Renal pelvis (tissue), 4 donors: ENCODE results near the gene NIM1K. TPM values are rescaled to one million over a fixed set of nuclear protein-coding genes. Genes with fewer than 3 reads are reported as not detected.
A peak's percentile ranks its signal among the peaks of the same experiment; 100 is the strongest.
"Not testable (repeated sequence)": the region's sequence is repeated elsewhere in the genome, so short reads cannot be mapped to it uniquely, and the experiment has no call there.

ENCODE experiments used
- DNase-seq: peaks from one replicate; pipeline ENCODE4 v3.0.0-alpha.2; 2013
- polyA plus RNA-seq, 3 donors: library from polyadenylated mRNA; unstranded; fragments of 120-200 nt; gene quantifications; one replicate each; pipeline ENCODE4 v1.2.1, GENCODE V29; 2013; ENCODE audit not compliant: insufficient read length in 3 of 3

The NIM1K gene
- polyA plus RNA-seq, 3 donors: 0.53 to 0.73 (median 0.62) TPM

DNA sequence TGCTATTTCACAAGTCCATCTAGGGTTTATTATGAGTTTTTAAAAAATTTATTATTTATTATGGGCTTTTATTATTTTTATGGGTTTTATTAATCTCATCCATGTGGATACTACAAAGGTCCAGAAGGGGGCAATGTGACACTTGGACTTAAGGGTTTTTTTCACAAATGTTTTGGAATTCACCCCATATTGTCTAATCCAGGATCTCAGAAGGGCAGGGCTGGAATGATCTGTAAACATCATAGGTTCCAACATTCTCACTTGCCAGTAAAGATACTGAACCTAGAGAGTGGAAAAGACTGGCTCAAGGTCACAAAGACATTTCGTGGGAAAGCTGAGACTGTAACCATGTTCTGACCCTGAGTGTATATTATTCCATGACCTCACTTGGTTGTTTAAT lies 35.6 kb downstream of the NIM1K start:
- peak; percentile 4 for DNase-seq

DNA sequence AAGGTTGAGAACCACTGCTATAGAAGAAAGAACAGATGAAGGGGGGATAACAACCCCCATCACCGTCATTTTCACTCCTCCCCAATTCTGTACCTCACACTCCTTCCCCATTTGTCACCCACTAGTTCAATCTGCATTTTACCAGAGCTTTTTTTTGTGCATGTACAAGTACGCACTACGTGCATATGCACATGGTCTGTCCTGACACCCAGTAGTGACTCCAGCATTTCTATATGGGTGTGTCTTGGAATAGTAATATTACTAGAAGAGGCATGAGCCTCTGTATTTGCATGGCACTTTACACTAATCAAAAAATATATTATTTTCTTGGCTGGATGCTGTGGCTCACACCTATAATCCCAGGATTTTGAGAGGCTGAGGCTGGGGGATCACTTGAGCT lies 38.7 kb downstream of the NIM1K start:
- DNase-seq: no peak

DNA sequence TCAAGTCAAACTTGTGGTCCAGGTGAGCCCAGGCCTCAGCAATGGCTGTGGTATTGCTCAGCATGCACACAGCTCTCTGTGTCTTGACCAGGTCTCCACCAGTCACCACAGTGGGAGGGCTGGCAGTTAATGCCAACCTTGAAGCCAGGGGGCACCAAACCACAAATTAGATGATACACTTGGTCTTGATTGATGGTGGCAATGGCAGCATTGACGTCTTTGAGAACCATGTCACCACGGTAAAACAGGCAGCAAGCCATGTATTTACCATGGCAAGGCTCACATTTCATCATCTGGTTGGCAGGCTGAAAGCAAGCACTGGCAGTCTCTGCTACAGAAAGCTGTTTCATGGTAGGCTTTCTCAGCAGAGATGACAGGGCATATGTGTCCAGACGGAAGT lies 40.0 kb downstream of the NIM1K start:
- DNase-seq: no peak

DNA sequence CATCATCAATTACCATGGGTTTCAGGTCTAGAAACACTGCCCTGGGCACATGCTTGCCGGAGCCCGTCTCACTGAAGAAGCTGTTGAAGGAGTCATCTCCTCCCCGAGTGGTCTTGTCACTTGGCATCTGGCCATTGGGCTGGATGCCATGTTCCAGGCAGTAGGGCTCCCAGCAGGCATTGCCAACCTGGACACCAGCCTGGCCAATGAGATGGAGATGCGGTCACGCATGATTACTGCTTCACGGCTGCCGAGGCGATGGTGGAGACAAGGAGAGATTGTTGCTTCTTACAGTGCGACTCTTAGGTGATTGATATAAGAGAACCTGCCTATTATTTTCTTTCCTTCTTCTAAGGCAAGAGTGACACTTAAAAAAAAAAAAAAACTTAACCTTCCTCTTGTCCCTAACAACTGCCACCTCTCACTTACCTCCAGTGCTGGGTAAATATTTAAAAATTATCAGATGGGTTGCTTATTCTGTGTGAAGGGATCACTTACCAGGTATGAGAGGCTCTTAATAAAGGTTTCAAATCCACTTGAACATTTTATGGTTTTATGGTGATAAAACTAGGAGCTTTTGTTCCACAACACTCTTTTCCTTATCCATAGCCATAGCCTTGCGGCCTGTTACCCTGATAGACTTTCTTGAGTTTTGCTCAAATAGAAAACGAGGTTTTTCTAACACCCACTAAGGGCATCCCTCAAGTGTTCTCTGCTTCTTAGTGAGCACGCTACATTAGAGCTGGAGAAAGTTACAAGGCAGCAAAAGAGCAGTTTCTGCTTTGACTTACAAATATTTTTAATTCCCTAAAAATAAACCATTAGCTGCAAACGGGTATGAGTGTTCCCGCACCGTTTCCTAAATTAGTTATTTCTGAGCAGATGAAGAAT lies 41.2 kb downstream of the NIM1K start:
- no peak for DNase-seq

DNA sequence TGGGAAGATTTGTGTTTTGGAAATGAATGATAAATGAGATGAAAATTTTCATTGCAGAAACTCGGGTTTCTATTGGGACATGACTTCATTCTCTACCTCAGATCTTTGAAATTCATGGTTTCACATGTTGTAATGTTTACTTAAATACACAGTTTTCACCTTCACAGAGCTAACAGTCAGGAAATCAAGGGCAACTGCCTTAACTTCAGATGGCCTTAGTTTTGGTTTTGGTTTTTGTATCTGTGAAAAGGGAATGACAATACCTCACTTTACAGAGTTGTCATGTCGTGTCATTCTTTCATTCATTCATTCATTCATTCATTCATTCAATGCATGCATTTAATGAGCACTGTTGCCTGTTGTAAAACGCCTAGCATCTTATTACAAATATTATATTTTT lies 41.9 kb downstream of the NIM1K start:
- no peak for DNase-seq

DNA sequence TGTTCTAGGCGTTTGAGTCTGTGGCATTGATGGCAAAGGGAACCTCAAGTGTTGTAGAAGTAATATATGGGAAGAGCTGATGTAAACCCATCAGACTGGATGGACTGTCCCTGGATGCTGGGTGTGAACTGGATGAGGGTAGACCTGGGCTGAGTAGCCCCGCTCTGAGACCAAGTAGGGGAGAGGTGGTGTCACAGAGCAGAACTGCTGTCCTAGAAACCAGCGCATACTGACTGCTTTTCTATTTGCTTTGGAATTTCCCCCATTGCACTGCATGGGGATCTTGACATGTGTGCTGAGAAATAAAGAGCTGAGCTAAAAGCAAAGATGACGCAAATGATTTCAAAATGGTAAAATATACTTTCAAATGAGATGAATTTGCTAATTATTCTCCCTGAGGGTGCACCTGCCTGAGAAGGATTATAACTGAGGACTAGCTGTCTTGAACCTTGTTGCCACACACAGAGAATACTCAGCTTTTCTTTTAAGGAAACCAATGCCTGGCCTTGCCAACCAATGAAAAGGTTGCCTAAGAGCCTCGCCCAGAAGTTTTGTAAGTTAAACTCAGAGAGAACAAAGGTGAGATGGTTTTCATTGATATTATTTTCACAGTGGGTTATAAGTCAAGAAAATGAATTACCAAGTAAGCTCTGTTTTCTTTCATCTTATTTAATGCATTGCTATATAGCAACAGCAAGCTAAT lies 44.8 kb downstream of the NIM1K start:
- DNase-seq: no peak

DNA sequence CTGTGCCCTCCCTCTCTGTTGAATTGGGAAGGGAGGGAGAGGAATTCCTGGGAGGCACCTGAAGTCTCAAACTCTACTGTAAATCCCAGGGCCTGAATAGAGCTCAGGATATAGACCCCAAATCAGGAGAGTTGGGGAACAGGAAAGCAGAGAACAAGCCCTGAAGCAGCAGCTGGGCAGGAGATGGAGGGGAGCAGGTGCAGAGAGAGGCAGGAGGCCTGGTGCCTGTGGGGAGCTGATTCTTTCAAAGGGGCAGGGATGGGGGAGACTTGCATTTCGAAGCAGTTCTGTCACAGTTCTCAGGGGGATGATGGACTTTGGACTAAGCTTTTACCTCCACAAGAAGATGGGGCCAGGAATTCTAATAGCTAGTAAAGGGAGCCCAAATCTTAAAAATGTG lies 50.2 kb downstream of the NIM1K start:
- no peak for DNase-seq

DNA sequence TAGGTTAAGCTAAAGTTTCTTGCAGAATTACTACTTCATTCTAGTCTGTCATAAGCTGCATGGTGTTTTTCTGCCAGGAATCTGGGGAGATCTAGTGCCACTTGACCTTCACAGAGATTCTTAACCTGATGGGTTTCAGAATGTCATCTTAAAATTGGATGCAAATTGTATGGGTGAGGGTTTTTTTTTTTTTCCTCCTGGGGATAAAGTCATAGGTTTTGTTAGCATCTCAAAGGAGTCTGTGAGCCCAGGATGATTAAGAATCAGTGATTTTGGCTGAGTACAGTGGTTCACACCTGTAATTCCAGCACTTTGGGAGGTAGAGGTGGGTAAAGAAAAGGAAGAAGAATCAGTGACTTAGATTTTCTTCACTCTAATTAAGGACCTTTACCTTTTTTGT lies 51.2 kb downstream of the NIM1K start:
- DNase-seq: no peak

DNA sequence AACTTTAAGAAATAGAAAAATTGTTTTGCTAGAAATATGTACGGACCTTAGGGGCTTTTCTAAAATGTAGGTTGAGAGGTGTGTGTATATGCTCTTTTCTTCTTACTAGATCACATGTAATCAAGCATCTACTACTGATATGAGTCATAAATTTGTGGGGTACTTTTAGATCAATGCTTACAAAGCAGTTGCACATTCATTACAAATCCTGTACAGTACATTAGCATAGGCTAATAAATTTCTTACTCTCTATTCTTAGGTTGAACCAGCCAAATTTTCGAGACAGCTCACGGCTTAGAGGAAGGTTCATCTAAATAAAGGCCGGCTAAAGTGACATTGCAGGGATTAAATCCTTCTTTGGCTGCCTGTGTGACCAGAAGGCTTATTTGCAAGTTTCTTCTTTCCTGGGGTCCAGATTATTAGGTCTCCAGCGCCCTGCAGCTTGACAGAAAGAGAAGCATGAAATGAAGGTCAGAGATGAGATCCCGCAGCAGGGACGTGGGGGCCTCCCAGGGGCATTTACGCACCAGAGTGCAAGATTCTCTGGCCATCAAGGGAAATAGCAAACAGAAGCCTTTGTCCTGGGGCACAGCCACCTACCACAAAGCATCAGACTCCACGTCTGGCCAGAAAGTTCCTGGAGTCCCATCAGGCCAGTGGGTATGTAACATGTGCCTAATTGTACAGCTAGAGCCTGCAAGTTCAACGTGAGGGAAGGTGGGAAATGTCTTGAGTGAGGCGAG lies 53.0 kb downstream of the NIM1K start:
- DNase-seq: no peak

DNA sequence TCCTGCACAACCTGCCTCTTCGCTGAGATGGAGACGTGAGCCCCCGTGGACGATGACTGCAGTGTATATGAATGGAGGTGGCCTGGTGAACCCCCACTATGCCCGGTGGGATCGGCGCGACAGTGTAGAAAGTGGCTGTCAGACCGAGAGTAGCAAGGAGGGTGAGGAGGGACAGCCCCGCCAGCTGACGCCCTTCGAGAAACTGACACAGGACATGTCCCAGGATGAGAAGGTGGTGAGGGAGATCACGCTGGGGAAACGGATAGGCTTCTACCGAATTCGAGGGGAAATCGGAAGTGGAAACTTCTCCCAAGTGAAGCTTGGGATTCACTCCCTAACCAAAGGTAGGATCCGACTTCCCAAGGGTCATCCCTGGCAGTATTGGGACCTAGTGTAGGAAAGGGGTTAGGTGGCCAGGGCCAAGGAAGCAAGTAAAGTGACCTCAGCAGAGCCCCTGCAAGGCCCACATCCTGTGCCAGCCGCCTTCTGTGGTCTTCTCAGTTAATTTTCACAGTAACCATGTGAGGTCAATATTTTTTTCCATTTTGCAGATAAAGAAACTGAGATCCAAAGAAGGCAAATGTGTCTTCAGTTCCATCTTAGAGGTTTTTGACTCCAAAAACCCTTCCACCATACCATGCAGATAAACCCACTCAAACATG lies 53.8 kb downstream of the NIM1K start:
- no peak for DNase-seq

DNA sequence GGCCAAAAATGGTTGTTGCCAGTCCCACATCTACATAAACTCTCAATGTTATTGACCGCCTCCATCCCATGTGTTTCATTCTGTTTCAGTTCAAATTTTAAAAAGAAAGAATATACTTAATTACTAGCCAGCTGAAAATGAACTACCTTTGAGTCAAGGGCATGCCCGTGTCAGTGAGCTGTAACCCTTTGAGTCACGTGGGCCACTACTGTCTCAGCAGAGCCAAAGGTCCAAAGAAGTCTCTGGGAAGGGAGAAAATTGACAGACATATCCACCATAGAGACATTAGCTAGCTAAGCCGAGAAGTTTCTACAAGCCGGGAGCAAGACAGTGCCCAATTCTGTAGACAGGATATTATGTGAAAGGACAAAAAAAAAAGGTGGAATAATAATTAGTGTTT lies 59.7 kb downstream of the NIM1K start:
- no peak for DNase-seq

DNA sequence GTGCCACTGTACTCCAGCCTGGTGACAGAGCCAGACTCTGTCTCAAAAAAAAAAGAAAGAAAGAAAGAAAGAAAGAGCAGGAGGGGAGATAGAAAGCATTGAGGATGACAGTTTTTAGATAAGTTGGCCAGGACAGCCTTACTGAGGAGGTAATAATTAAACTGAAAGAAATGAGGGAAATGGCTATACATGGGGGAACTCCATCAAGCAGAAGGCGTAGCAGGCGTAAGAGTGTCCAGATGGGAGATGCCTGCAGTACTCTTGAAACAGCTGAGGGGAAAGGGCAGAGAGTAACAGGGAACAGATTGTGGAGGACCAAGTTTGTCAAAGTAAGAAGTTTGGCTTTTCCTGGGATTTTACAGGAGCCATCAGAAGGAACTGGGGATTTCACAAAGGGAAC lies 63.7 kb downstream of the NIM1K start:
- no peak for DNase-seq

DNA sequence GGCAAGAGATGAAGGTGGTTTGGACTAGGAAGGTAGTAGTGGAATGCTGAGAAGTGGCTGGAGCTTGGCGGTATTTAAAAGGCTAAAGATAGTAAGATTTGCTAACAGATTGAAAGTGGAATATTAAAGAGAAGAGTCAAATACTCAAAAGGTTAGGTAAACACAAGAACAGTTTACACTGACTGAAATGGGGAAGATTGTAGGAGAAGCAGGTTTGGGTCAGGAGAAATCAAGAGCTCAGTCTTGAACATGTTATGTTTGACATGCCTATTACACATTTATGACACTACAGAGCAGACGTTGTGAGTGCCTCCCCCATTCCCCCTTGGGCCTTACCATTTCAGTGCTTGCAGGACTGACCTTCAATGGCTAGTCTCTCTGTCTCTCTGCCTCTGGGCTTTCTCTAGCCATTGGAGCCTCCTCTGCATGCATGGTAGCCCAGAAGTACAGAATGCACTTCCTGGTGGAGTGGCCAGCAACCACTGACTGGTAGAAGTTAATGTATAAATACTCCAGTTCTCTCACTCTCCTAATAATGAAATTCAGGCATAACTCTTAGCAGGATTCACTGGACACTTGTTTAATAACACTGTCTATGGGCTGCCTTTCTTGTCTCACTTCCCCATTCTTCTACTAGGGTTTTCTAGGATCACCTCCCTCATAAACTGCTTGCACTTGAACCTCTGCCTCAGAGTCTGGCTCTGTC lies 64.4 kb downstream of the NIM1K start:
- DNase-seq: no peak

DNA sequence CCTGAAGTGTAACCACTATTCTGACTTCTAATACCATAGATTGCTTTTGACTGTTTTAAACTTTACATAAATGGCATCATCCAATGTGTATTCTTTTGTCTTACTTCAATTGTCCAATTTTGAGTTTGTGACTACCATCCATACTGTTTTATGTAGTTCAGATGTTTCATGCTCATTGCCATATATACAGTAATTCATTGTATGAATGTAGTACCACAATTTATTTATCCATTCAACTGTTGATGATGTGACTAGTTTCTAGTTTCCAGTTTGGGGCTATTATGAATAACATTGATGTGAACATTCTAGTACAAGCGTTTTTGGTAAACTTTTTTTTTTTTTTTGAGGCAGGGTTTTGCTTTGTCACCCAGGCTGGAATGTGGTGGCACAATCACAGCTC lies 66.1 kb downstream of the NIM1K start:
- DNase-seq: no peak

DNA sequence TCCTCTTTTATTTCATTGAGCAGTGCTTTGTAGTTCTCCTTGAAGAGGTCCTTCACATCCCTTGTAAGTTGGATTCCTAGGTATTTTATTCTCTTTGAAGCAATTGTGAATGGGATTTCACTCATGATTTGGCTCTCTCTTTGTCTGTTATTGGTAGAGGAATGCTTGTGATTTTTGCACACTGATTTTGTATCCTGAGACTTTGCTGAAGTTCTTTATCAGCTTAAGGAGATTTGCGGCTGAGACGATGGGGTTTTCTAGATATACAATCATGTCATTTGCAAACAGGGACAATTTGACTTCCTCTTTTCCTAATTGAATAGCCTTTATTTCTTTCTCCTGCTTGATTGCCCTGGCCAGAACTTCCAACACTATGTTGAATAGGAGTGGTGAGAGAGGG lies 70.2 kb downstream of the NIM1K start:
- DNase-seq: not testable (repeated sequence)

DNA sequence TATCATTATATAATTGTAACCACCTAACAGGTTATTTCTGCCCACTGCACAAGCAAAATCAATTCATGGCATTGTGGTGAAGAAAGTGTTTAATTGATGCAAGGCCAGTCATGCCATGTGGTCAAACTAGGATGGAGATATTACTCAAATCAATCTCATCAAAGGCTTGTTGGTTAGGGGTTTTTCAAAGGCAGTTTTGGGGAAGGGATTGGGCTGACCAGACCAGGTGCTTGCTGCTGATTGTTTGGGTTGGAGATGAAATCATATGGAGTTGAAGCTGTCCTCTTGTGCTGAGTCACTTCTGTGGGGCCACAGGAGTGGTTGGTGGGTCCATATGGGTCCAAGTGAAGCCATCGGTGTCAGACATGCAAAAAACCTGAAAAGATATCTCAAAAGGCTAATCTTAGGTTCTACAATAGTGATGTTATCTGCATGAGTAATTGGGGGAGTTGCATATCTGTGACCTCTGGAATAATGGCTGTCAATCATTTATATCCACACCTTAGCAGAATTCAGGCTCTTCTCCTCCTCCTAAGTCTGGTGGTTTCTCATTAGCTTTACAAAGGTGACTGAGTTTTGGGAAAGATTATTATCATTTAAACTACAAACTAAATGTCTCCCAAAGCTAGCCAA lies 76.3 kb downstream of the NIM1K start:
- no peak for DNase-seq

DNA sequence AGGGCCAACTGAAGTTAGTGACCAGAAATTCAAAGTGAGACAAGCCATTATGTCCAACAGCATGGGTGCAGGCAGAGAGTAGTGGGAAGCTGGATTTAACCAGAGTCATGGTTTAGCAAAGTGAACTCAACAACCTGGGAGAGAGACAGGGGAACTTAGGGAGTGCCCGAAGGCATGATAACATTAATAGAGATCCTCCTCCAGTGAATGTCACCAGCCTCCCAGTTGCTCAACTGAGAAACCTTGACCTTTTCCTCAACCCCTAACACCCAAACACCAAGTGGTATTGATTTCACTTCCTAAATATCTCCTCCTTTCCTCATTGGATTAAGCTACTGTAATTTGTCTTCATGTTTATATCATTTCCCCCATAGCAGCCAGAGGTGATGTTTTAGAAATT lies 78.6 kb downstream of the NIM1K start:
- no peak for DNase-seq

DNA sequence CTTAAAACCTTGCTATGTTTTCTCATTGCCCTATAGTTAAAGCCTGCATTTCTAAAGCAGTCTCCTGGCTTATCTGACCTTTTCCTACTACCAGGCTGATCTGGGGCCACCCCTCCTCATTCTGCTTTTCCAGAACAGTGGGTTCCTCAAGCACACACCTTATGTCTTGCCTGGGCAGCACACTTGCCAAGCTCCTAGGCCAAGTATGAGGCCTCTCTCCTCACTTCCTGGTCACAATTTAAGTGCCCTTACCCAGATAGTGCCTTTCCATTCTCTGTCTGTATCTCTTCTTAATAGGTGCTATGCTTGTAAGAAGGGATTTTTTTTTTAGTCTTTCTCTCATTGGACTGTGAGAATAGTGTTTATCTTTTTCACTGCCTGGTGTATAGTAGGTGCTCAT lies 81.5 kb downstream of the NIM1K start:
- no peak for DNase-seq

DNA sequence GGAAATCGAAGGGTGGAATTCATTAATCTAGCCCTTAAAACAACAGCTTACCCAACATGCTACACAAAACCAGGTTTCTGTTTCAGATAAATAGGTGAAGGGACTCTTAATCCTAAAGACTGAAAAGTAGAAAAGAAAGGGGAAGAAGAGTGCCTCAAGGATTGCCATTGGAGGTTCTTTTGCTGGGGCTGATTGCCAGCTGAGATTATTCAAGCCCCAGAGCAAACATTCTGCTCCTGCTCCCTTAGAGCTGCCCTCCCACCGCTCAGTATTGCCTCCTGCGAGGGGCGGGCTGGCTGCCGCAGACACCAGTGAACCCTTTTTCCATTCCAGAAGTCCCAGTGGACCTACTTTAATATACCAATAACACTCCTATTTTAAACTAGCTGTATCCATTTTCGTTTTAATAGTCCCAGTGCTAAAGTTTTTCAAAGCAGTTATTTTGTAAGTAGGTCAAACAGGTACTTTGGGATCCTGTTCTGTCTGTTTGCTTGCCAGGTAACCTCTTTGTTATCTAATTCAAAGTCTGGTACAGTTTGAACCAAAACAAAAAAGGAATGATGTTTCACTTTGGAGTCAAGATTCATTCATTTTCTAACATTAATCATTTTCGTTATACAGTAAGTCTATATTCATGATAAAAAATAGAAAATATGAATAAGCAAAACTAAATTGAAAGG lies 82.5 kb downstream of the NIM1K start:
- no peak for DNase-seq

DNA sequence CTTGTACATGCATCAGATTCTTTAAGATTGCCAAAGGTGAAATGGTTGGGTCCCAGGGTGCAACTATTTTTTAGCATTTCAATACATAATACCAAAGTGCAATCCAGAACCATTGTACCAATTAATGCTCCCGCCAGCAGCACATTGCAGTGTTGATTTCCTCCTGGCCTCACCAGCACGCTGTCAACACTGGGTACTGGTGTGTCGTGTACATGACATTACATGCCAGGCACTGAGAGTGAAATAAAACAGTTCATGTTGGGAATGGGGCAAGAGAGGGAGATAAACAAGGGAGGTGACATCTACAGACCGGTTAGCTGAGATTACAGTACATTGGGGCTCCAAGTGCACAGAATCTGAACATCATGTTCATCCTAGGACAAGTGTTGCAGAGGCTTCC lies 83.4 kb downstream of the NIM1K start:
- no peak for DNase-seq
